Body of pancreas (tissue), 4 donors: ENCODE results near the gene KIZ.

Experiments
- POLR2A ChIP-seq, 3 donors: fragments of 450-650 bp; IDR thresholded peaks; one replicate each; pipeline ENCODE4 v1.6.1; 2016; ENCODE audit warnings: antibody characterized with exemption in 3 of 3, mild to moderate bottlenecking in 2 of 3
- TF ChIP-seq, protein P1 (sequence below), 7 experiments: fragments of 450-650 bp in 4 of 7; fragments of 200-600 bp in 3 of 7; sonication (generic) in 3 of 7; IDR thresholded peaks; one replicate each; pipeline ENCODE4 v1.5.1; 2016 to 2019; ENCODE audit warnings: antibody characterized with exemption in 7 of 7

- TF ChIP-seq POLR2A (IDR thresholded peaks at IDR 0.05) = no peak
- TF ChIP-seq, protein P1, sequence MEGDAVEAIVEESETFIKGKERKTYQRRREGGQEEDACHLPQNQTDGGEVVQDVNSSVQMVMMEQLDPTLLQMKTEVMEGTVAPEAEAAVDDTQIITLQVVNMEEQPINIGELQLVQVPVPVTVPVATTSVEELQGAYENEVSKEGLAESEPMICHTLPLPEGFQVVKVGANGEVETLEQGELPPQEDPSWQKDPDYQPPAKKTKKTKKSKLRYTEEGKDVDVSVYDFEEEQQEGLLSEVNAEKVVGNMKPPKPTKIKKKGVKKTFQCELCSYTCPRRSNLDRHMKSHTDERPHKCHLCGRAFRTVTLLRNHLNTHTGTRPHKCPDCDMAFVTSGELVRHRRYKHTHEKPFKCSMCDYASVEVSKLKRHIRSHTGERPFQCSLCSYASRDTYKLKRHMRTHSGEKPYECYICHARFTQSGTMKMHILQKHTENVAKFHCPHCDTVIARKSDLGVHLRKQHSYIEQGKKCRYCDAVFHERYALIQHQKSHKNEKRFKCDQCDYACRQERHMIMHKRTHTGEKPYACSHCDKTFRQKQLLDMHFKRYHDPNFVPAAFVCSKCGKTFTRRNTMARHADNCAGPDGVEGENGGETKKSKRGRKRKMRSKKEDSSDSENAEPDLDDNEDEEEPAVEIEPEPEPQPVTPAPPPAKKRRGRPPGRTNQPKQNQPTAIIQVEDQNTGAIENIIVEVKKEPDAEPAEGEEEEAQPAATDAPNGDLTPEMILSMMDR (IDR thresholded peaks at IDR 0.05) = no peak
These were observed 146.8 kb downstream of the KIZ start for GRCh38 chr20:21272679-21273078.
